SW 1271 (cell line): Measurements from ENCODE around the gene INVS.
"Not testable (repeated sequence)": the region's sequence is repeated elsewhere in the genome, so short reads cannot be mapped to it uniquely, and the experiment has no call there.

Experiments
- DNase-seq, 2 experiments: peaks; one replicate each; lab custom pipeline; 2025; lab: John Stamatoyannopoulos, UW

Gene INVS

GRCh38 chr9:100125910-100126309, 26.9 kb downstream of the INVS start:
- DNase-seq = no peak

GRCh38 chr9:100126423-100126822, 27.4 kb downstream of the INVS start:
- no peak for DNase-seq

- DNase-seq = no peak
Measured at GRCh38 chr9:100129772-100130171, 30.7 kb downstream of the INVS start.

- DNase-seq = no peak
Measured at GRCh38 chr9:100131216-100131615, 32.2 kb downstream of the INVS start.

GRCh38 chr9:100131875-100132430, 32.9 kb downstream of the INVS start:
- no peak for DNase-seq

GRCh38 chr9:100134731-100135130, 35.7 kb downstream of the INVS start:
- no peak for DNase-seq

- DNase-seq = not testable (repeated sequence)
Measured at GRCh38 chr9:100136799-100137198, 37.8 kb downstream of the INVS start.

- not testable (repeated sequence) for DNase-seq
Measured at GRCh38 chr9:100140303-100140702, 41.3 kb downstream of the INVS start.

- not testable (repeated sequence) for DNase-seq
Measured at GRCh38 chr9:100141862-100142261, 42.8 kb downstream of the INVS start.

- not testable (repeated sequence) for DNase-seq
Measured at GRCh38 chr9:100145167-100145934, 46.3 kb downstream of the INVS start.

GRCh38 chr9:100145976-100146375, 46.9 kb downstream of the INVS start:
- not testable (repeated sequence) for DNase-seq

GRCh38 chr9:100150214-100150613, 51.2 kb downstream of the INVS start:
- no peak for DNase-seq

GRCh38 chr9:100160021-100160420, 61.0 kb downstream of the INVS start:
- no peak for DNase-seq

- DNase-seq = no peak
Measured at GRCh38 chr9:100167176-100167575, 68.1 kb downstream of the INVS start.

- no peak for DNase-seq
Measured at GRCh38 chr9:100167915-100168654, 69.0 kb downstream of the INVS start.

GRCh38 chr9:100170085-100170484, 71.0 kb downstream of the INVS start:
- no peak for DNase-seq

GRCh38 chr9:100170556-100170955, 71.5 kb downstream of the INVS start:
- DNase-seq = no peak

- no peak for DNase-seq
Measured at GRCh38 chr9:100186356-100186755, 87.3 kb downstream of the INVS start.

- no peak for DNase-seq
Measured at GRCh38 chr9:100190339-100190738, 91.3 kb downstream of the INVS start.

GRCh38 chr9:100191264-100191663, 92.2 kb downstream of the INVS start:
- DNase-seq = no peak

- no peak for DNase-seq
Measured at GRCh38 chr9:100193078-100193477, 94.0 kb downstream of the INVS start.

GRCh38 chr9:100196215-100196614, 97.2 kb downstream of the INVS start:
- no peak for DNase-seq

- DNase-seq = no peak
Measured at GRCh38 chr9:100196828-100197227, 97.8 kb downstream of the INVS start.
